Superior temporal gyrus (tissue), 1 donor: ENCODE measurements around the gene CACNA2D2.
"Not testable (repeated sequence)": the region's sequence is repeated elsewhere in the genome, so short reads cannot be mapped to it uniquely, and the experiment has no call there.

Experiments
- DNase-seq: peaks from one replicate; pipeline ENCODE4 v3.0.0-alpha.2; 2016; ENCODE audit errors: extremely low spot score

Gene CACNA2D2

DNA sequence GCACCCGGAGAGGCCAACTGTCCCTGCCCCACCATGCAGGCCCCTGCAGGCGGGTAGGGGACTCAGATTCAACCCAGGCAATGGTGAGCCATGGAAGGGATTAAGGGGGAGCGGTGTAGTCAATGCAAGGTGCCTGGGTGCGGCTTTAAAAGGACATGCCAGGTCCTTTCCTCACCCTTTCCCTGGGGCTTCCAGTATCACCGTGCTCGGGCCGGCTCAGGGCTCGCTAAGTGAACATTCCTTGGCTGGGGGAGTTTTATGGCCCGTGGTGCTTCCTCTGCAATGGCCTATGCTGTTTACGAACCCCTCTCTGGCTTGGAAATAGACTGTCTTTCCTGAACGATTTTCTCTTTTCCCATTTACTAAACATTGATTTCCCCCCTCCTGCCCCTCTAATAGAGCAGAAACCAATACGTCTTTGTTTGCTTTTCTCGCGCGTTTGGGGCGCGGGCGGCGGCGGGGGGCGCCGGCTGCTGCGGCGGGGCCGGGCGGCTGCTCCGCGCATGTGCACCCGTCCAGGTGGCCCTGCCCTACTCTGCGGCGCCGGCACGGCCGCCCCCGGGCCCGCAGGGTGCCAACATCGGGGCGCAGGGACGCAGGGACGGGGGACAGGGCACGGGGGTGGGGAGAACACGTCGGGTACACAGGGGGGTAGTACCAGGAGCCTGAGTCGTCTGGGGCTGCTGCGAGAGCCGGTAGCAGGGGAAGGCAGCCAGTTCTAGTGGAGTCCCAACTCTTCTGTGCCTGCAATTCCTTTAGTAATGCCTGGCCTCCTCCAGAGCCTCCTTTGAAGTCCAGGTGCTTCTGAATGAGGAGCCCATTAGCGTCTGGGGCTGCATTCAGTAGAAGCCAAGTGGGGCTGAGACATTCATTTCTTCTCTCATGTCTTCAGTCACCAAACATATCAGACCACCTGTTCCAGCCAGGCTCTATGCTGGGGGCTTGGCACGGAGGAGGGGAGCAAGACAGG lies 26.9 kb upstream of the CACNA2D2 start:
- no peak for DNase-seq

DNA sequence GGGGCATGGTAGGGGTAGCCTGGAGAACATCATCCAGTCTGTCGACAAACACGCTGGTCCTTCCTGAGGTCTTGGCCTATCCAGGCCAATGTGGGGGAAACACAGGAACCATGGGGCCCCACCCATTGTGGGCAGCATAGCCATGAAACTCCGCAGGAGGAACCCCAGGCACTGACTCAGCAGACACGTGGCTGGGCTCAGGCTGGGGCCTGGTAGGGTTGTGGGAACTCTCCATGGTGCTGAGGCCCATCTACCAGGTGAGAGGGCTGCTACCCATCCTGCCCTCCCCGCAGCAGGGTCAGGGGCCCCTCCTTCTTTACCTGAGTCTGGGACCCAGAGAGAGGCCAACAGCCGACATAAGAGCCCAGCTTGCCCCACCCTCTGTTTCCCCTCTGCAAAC lies 22.6 kb upstream of the CACNA2D2 start:
- DNase-seq, result no peak

DNA sequence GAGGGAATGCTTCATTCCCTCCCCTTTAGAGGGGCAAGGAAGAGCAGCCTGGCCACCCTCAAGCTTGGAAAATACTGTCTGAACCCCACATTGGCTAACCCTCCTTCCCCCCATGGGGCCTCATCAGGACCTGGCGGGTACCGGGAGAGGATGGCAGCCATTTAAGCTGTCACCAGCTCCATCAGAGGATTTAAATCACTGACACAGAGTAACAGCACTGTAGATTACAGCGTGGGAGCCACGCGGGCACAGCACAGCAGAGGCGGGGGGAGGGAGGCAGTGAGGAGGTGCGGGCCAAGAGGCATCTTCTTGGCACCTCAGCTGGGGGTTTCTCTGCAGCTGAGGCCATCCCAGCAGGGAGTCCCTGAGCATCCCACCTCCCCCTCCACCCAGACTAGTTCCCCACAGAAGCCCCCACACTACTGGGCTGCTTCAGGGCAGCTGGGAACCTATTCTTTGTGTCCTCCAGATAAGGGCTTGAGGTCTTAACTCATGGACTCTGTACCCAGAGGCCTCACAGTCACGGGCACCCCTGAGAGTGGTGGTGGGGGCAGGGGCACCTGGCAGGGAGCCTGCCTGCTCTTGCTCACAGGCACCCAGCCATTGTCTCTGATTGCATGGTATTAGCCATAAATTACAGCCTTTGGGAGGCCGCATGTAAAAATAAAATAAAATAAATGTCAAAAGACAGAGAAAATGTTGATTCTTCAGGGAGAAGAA lies 21.9 kb upstream of the CACNA2D2 start:
- DNase-seq, result no peak

DNA sequence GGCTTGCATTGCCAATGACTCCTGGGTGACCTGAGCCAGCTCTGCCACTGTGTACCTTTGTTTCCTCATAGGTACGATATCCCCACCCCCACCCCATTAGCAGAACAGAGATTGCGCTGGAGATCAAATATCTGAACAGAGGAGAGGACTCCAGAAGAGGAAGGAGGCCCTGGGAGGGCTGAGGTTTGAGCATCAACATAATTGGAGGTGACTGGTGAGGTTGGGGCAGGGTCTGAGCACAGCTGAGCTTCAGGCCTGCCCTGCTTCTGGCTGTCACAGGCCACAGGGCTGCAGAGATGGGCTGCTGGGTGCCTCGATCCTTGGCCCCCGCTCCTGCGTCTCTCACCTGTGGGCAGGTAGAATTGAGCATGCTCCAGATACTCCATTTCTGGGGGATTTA lies 21.3 kb upstream of the CACNA2D2 start:
- no peak for DNase-seq

DNA sequence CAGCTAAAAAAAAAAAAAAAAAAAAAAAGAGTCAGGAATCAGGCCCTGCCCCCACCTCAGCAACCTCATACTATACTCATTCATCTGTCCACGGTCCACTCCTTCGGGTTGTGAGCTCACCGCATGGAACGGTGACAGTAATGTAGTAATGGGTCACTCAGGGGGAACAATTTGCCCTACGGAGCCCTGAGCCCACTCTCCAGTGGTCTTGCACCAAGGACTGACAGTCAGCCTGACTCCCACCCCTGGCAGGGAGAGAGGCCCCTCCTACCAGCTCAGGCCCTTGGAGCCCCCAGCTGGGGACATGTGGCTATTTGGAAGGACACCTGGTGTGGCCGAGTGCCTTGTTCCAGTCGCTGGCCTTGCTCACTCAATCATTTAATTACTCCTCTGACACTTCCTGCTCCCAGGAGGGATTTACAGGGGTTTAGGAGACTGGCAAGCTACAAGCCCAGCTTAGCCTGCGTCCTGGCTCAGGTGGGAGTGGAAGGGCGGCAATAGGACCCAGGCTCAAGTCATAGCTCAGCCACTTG lies 19.9 kb upstream of the CACNA2D2 start:
- no peak for DNase-seq

DNA sequence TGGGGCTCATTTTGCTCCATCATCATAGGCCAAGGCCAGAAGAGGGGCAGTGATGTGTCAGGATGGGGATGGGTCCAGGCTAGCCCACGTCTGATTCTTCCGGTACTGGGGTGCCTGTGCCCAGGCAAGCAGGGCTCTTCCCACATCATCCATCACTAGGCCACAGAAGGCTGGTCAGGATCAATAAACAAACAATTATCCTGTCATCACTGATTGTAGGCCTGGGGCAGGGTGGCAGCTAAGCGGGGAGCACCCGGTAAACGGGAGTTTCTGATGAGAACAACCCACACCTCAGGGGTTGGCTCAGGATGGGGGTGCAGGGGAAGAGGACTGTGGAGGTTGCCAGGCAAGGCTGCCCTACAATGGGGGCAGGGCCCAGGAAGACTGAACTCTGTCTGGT lies 18.1 kb upstream of the CACNA2D2 start:
- DNase-seq, result no peak

DNA sequence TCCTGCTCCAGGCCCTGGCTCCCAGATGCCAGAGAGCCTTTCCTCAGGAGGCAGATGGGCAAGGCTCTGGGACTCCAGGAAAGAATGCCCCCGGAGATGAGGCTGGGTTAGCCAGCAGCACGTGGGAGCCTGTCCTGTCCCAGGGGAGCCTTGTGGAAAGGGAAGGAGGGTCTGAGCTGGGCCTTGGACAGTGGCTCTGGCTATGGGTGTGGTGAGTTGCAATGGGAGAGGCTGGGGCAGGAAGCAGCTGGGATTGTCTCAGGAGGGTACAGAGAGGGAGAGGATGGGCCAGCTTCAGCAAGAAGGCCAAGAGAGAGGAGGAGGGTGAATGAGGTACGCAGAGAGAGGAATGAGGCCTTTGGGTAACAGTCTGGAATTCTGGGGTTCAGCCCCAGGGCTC lies 17.4 kb upstream of the CACNA2D2 start:
- no peak for DNase-seq

DNA sequence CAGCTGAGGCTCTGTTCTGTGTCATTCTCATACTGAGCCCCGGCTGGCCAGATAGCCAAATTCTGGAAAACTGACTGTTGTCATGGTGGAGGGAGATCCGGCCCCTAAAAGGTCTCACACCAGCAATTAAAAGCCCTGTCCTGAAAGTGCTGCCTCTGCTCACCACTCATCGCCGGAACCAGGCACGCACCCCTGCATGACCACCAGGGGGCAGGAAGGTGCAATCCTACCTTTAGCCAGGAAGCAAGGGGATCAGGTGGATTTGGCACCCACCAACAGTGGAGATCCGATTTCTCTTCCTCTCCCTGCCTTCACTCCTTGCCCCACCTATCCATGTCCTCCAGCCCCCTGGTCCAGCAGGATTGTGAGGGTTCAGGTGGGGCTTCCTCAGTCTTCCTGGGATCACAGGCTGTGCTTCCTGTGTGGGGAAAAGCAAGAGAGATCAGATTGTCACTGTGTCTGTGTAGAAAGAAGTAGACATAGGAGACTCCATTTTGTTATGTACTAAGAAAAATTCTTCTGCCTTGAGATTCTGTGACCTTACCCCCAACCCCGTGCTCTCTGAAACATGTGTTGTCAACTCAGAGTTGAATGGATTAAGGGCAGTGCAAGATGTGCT lies 16.1 kb upstream of the CACNA2D2 start:
- peak; percentile 59 for DNase-seq

DNA sequence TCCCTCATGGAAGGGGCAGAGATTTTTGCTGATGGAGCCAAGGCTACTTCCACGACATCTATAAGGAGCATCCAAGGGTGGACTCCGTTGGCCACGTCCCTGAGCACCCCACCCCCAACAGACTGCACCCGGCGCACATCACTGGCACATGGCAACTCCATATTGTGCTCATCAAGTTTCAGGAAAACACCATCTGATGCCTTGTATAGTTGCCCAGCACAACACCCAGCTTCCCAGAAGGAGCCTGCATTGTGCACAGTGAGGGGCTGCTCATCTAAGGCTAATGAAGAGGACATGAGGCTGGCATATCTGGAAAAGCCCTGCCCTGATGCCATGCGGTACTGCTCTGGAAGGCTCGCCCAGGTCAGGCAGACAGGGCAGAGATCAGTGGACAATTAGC lies 15.0 kb upstream of the CACNA2D2 start:
- DNase-seq, result no peak

DNA sequence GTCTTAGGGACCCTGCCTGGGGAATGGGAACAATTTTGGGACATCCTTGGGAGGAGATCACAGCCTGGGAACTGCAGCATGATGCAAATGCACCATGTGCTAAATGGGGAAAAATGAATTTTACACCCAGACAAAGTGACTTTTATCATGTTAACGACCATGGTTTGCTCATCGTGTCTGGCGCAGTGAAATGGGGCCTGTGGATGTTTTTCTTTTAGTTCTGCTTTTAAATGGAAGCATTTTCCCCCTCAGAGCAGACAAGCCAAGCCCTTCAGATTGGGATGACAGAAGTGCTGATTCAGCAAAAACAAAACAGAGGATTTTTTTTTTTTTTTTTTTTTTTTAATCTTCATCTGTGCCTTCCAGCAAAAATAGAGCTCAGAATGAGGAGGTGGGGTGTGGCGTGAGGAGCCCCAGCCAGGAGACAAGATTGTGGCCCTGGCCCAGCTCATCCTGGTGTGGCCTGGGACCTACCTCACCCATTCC lies 14.3 kb upstream of the CACNA2D2 start:
- DNase-seq, result no peak

DNA sequence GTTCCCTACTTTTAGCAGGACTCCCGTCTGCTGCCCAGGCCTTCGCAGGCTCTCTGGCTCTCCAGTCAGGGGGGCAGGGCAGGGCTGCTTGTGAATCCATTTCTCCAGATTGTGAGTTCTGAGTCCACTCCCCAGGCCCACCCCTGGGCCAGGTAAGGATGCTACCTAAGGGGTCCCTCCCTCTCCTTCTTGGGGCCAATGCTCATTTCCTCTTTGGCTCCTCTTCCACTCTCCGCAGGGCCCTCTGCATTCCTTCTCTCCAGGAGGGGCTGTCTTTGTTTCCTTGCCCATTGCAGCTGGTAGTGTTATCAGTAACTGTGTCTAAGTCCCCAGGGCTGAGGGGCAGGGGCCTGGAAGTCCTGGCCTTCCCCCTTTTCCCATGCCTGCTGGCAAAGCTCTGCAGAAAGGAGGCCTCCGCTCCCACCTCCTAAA lies 13.0 kb upstream of the CACNA2D2 start:
- no peak for DNase-seq

DNA sequence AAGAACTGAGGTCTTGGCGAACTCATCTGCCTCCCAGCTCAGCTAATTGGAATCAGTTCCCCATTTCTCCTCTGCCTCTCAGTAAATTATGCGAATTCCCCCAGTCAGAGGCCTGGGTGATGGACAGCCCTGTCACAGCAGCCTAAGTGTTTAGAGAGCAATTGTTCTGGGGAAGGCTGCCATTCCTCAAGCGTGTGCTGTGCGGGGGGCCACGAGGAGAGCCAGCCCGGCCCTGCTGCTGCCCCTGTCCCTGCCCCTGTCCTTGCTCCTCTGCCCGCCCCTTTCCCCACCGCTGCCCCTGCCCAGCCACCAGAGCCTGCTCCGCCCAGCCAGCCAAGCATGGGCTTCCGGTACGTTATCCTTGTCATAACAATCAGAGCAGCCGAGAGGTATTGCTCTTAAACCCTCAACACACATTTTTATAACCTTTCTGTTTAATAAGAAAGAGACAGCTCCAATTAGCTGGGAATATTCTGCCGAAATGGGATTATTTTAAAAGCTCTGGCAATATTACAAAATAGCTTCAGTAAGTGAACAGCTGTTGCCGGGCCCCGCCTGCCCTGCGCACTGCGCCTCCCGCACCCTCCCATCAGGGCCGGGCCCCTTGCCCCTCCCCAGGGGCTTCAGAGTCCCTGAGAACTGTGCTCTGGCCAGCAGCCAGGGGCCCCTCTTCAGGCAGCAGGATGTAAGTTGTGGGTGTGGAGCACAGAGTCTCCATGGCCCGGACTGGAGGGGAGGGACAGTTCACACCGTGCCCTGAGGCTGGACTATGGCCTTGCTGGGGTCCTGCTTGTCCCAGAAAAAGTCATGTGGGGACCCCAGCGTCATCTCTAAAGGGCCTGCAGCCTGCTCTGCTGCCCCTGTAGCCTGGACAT lies 12.4 kb upstream of the CACNA2D2 start:
- DNase-seq, result no peak

DNA sequence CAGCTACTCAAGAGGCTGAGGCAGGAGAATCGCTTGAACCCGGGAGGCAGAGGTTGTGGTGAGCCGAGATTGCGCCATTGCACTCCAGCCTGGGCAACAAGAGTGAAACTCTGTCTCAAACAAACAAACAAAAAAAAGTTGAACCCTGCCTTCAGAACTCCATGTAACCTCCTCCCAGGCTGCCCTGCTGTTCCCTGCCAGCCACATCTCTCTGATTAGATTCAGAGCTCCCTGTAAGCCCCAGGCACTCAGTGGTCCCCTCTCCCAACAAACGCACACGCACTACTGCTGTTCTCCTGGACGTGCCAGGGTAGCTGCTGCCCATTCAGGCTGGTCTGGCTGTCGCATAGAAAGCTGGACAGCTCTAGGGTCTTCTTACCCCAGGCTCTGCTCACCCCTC lies 9.5 kb upstream of the CACNA2D2 start:
- not testable (repeated sequence) for DNase-seq

DNA sequence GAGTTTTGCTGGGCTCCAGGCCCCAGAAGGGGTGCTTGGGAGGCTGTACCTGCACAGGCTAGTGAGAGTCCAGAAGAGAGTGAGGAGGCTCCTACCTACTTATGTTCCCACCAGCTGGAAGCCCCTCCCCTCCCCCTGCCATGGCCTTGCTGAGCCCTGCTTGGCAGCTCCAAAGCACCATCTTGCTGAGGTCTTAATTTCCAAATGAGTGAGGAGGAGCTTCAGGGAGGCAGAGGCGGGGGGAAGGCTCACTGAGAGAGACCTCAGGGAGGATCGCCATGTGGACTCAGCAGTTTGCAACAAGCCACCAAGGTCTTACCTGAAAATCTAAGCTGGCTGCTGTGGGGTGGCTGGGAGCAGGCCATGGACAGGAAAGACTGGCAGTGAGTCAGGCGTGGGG lies 8.7 kb upstream of the CACNA2D2 start:
- DNase-seq, result no peak

DNA sequence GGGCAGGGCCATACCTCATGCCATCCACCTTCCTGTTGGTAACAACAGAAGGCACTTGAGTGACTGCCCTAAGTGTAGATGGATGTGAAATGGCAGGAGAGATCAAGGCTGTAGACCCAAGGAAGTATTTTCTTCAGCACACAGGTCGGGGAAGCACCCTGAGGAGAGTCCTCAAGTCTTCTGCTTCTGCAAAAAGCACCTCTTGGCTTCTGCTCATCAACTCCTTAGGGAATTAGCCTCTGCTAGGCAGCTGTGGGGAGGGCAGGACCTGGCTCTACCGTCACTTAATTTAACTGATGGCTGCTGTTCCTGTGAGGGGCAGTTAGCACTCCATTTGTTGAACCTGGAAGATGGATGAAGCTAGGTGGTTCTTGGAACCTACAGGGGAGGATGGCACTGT lies 6.9 kb upstream of the CACNA2D2 start:
- DNase-seq, result no peak

DNA sequence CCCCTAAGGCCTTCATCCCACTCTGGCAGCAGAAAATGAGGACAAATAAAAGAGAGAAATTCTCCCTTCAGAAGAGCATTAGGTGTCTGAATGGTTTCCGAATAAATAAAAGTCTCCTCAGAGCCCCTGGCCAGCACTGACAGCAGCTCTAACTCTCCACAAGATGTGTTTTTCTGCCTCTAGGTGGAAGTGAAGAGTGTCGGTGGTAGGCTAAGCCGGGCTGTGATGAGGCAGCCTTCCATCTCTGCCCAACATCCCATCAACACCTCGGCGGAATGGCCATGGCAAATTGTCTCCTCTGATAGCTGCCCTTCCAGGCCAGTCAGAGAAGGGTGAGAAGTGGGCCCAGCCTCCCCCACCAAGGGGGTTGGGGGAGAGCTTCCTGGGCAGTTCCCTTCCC lies 6.3 kb upstream of the CACNA2D2 start:
- DNase-seq, result no peak

DNA sequence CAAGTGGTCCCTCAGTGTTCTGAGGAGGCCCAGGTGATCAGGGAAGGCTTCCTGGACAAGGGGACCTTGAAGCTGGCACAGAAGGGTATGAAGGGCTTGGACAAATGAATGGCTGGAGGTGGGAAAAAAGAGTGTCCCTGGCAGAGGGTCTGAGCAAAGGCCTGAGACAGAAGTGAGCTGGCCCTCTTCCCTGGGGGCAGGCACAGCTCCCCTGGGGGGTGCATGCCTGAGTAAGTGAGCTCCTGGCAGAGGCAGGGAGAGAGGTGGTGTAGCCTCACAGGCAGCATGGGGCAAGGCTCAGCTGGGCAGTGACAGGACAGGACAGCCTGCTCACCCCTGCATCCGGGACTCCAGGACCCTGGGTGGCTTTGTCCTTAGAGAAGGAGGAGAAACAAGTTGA lies 5.4 kb upstream of the CACNA2D2 start:
- DNase-seq, result no peak

DNA sequence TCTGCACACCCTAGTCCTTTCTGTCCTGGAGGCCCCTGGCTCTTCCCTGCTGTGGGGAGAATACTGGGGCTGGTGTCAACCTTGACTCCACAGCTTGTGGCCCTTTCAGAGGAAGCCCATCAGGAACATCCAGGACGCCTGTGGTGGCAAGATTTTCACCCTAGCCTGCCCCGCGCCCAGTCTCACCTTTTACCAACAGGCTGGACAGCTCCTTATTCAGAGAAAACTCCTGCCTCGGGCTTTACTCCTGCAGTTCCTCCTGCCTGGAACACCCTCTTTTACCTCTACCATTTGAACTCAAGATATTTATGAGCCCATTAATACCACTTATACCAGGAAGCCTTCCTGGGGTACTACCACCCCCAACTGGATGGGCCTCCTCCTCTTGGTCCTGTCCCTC lies 2.7 kb upstream of the CACNA2D2 start:
- no peak for DNase-seq

DNA sequence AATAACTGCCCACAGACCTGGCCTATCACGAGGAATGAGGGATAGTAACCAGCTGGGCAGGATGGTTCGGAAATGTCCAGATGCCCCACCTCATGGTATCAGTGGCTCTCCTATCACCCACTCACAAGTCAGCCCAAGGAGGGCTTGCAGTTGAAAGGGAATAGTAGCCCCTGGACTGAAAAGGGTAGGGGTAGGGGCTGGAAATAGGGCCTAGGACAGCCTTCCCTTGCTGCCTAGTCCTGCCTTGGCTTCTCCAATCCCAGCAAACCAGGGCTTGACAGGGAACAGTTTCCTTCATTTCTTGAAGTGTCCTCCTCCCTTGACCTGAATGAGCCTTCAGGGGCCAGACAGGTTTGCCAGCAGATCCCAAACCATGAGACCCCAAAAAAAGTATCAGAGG lies 1.2 kb upstream of the CACNA2D2 start:
- DNase-seq, result no peak

DNA sequence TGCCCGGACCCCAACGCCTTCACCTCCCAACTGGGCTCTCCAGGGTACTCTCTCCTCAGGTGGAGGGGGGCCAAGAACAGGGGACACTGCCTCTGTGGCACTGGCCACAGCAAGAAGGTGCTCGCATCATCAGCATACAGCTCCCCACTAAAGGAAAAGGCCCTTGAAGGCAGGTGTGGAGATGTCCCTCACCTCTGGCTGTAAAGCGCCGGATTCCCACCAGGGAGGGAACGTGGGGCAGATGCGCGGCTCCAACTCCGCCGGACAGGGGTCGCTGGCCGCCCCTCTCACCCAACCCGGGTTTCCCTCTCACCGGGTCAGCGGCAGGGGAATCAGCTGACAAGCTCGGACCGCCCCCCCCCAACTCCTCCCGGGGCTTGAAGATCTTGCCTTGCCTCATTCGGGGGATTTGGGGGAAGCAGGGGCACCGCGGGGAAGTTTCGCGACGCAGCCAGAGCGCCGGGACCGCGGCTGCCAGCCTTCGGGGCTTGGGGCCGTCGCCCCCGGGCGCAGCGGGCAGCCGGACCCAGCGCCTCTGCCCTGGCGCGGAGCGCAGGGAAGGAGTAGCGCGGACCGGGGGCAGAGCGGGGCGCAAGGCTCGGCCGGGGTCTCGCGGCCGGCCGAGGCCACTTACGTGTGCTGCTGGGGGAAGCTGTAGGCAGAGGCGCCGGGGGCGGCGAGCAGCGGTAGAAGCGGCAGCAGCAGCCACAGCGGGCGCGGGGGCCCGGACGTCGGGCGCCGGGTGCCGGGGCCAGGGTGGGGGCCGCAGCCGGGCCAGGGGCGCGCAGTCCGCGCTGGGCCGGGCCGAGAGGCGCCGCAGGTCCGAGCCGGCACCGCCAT lies 630 bp downstream of the CACNA2D2 start:
- no peak for DNase-seq
